CD14-positive monocyte (primary cell): ENCODE results near the gene HAO2. TPM values are rescaled to one million over a fixed set of nuclear protein-coding genes. Genes with fewer than 3 reads are reported as not detected.

ENCODE experiments used
- DNase-seq, 3 donors: peaks; one replicate each; pipeline ENCODE4 v3.0.0-alpha.2; 2011 to 2022
- H2AFZ ChIP-seq: 2 replicates; pipeline ENCODE4 v1.6.0; 2012; ENCODE audit warnings: mild to moderate bottlenecking, low read depth, low read length, inconsistent platforms; ENCODE audit not compliant: insufficient read depth, poor library complexity, severe bottlenecking
- H3K27ac ChIP-seq, 2 donors: 1 replicate in 1 of 2; 2 replicates in 1 of 2; pipeline ENCODE4 v1.5.1; 2012 to 2013; ENCODE audit warnings: low read length in 2 of 2, control low read depth in 1 of 2, inconsistent platforms in 1 of 2, low read depth in 1 of 2, mild to moderate bottlenecking in 1 of 2
- H3K27me3 ChIP-seq, 2 donors: one replicate each; pipeline versions ENCODE4 v1.6.0 to v1.6.1; 2011 to 2013; ENCODE audit warnings: low read length in 2 of 2; ENCODE audit not compliant: control insufficient read depth in 2 of 2, insufficient read depth in 2 of 2
- H3K36me3 ChIP-seq, 2 donors: replicated peaks in 1 of 2; 1 replicate in 1 of 2; 2 replicates in 1 of 2; pipeline versions ENCODE4 v1.5.1 to v1.6.1; 2012 to 2013; ENCODE audit warnings: low read length in 2 of 2, control low read depth in 1 of 2, inconsistent platforms in 1 of 2, mild to moderate bottlenecking in 1 of 2; ENCODE audit not compliant: insufficient read depth in 2 of 2, control insufficient read depth in 1 of 2
- H3K4me1 ChIP-seq, 2 donors: 1 replicate in 1 of 2; 2 replicates in 1 of 2; pipeline versions ENCODE4 v1.5.1 to v1.6.1; 2012 to 2013; ENCODE audit warnings: low read length in 2 of 2, control low read depth in 1 of 2, inconsistent platforms in 1 of 2, mild to moderate bottlenecking in 1 of 2, moderate library complexity in 1 of 2; ENCODE audit not compliant: insufficient read depth in 2 of 2, control insufficient read depth in 1 of 2
- H3K4me2 ChIP-seq: replicated peaks from 2 replicates; pipeline ENCODE3; 2012; ENCODE audit warnings: low read length, moderate library complexity, mild to moderate bottlenecking; ENCODE audit not compliant: poor library complexity, severe bottlenecking; ENCODE audit errors: extremely low read depth
- H3K4me3 ChIP-seq, 3 experiments: fragments of 200-600 bp in 1 of 3; sonication (generic) in 1 of 3; replicated peaks in 1 of 3; 1 replicate in 2 of 3; 2 replicates in 1 of 3; pipeline ENCODE4 v1.5.1; 2011 to 2013; ENCODE audit warnings: low read length in 3 of 3, mild to moderate bottlenecking in 3 of 3, control low read depth in 2 of 3, low read depth in 2 of 3, inconsistent platforms in 1 of 3, moderate library complexity in 1 of 3
- H3K79me2 ChIP-seq: 2 replicates; pipeline ENCODE4 v1.6.0; 2012; ENCODE audit warnings: mild to moderate bottlenecking, control low read depth, inconsistent platforms, low read length, moderate library complexity; ENCODE audit not compliant: insufficient read depth
- H3K9ac ChIP-seq: 2 replicates; pipeline ENCODE4 v1.6.0; 2017; ENCODE audit warnings: low read length, mild to moderate bottlenecking; ENCODE audit not compliant: insufficient read depth, poor library complexity, severe bottlenecking
- H3K9me3 ChIP-seq, 2 donors: replicated peaks in 1 of 2; 1 replicate in 1 of 2; 2 replicates in 1 of 2; pipeline versions ENCODE4 v1.5.1 to v1.6.1; 2012 to 2013; ENCODE audit warnings: low read length in 2 of 2, control low read depth in 1 of 2; ENCODE audit not compliant: control insufficient read depth in 1 of 2, insufficient read depth in 1 of 2
- H4K20me1 ChIP-seq: 2 replicates; pipeline ENCODE4 v1.6.0; 2012; ENCODE audit warnings: mild to moderate bottlenecking, low read length, control low read depth, moderate library complexity; ENCODE audit not compliant: insufficient read depth
- H3K27ac Mint-ChIP-seq, 7 donors: one replicate each; pipeline ENCODE4 v1.8.0; 2020; ENCODE audit warnings: mild to moderate bottlenecking in 7 of 7, mixed read lengths in 7 of 7, moderate library complexity in 6 of 7, inconsistent platforms in 2 of 7
- H3K27me3 Mint-ChIP-seq, 3 donors: one replicate each; pipeline ENCODE4 v1.8.0; 2021 to 2022; ENCODE audit warnings: low read depth in 3 of 3, mild to moderate bottlenecking in 3 of 3, mixed read lengths in 3 of 3, moderate library complexity in 3 of 3, inconsistent platforms in 1 of 3
- H3K36me3 Mint-ChIP-seq, 2 donors: one replicate each; pipeline ENCODE4 v1.8.0; 2020; ENCODE audit warnings: mixed read lengths in 2 of 2, inconsistent platforms in 1 of 2, mild to moderate bottlenecking in 1 of 2
- H3K4me1 Mint-ChIP-seq: one replicate; pipeline ENCODE4 v1.8.0; 2020; ENCODE audit warnings: mild to moderate bottlenecking, mixed read lengths
- H3K4me3 Mint-ChIP-seq, 2 donors: one replicate each; pipeline ENCODE4 v1.8.0; 2020; ENCODE audit warnings: mild to moderate bottlenecking in 2 of 2, mixed read lengths in 2 of 2, moderate library complexity in 1 of 2
- H3K9me3 Mint-ChIP-seq, 7 donors: one replicate each; pipeline ENCODE4 v1.8.0; 2020 to 2022; ENCODE audit warnings: mixed read lengths in 7 of 7, mild to moderate bottlenecking in 6 of 7, moderate library complexity in 6 of 7, inconsistent platforms in 2 of 7
- CTCF ChIP-seq: fragments of 200-600 bp; IDR thresholded peaks from one replicate; pipeline ENCODE4 v1.8.0; 2022; ENCODE audit warnings: antibody characterized with exemption, mild to moderate bottlenecking
- WGBS: methylation state at CpG from one replicate; pipeline ENCODE4 v1.1.5; 2013; ENCODE audit warnings: missing lambda C conversion rate; ENCODE audit not compliant: insufficient coverage; 5-methylcytosine and 5-hydroxymethylcytosine counted together
- intact Hi-C, 2 donors: fragments of 100-400 bp; cut with micrococcal nuclease; formaldehyde crosslinking; loops; one replicate each; pipeline versions ENCODE4 v1.15.0 to v1.15.1; 2023
- polyA plus RNA-seq, 3 donors: library from polyadenylated mRNA; depleted of rRNA in 1 of 3; unstranded in 2 of 3; stranded (reverse) in 1 of 3; fragments of 300-500 nt in 2 of 3; fragments of >200 nt in 1 of 3; fragmentation: Illumina TruSeq in 2 of 3; gene quantifications; 1 replicate in 2 of 3; 2 replicates in 1 of 3; pipeline ENCODE4 v1.2.3, GENCODE V29; 2012 to 2021

The HAO2 gene
- polyA plus RNA-seq, 3 donors: not detected

- H3K4me1 Mint-ChIP-seq: peaks cover 9% of the 10 kb centered on the region
- H3K4me3 Mint-ChIP-seq: no peak overlapping the region
- peaks cover 0 to 2% (median 0%) of the 10 kb centered on the region in 7 donors for H3K9me3 Mint-ChIP-seq
- no peak overlapping the region for H3K27ac Mint-ChIP-seq
- Histone ChIP-seq H3K79me2 (no peaks in the 10 kb centered on the region), H4K20me1 (no peaks in the 10 kb centered on the region), H3K27ac (no peak overlapping the region), H3K27me3 (peaks cover 0 to 3% of the 10 kb centered on the region in 2 donors), H3K9me3 (no peaks in the 10 kb centered on the region), H3K4me1 (peaks cover 0 to under 1% of the 10 kb centered on the region in 2 donors), H2AFZ (no peak overlapping the region), H3K4me3 (no peak overlapping the region), H3K9ac (no peak overlapping the region), H3K36me3 (no peaks in the 10 kb centered on the region), H3K4me2 (no peak overlapping the region)
- no peaks in the 10 kb centered on the region for H3K36me3 Mint-ChIP-seq
- DNase-seq: no peak
- 100% methylated on average over 2 of the region's 5 CpGs for WGBS
- peaks cover 3 to 9% (median 8%) of the 10 kb centered on the region in 3 donors for H3K27me3 Mint-ChIP-seq
- no peak for TF ChIP-seq CTCF
- intact Hi-C loops: no loop called here
Observed at GRCh38 chr1:119321666-119322419, 46.7 kb upstream of the HAO2 start.

DNA sequence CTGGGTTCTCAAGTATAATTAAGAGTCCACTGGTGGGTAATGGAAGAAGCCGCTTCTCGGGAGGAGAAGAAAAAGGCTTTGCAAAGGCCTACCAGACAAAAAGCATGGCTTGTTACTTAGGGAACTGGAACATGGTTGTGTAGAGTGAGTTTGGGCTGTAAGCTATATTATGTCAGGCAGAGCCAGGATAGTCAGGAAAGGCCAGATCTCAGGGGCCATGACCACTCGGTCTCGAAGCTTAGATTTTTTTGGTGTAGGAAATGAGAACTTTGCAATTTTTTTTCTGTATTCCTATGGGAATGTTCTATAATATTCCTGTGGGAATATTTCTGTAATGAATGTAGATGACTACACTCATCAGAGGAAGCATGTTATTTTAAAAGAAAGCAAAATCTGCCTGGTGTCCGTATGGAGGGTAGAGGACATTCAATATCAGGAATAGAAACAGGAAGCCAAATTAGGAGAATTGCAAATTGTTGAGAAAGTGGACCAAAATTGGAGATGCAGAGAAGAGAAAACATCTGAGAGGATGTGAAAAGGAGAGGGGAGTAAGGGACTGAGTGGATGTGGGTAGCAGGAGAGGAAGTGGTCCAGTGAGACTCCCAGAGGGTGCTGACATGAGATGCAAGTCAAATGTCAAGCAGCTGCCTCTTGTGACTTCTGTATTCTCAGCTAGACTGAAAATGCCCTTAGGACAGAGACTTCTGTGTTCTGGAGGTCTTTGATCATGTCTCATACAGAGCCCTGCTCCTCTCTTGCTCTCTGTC lies 45.2 kb upstream of the HAO2 start:
- Histone ChIP-seq H4K20me1 (no peaks in the 10 kb centered on the region), H3K4me1 (peaks cover 8 to 9% of the 10 kb centered on the region in 2 donors)

More for the DNA sequence above, 45.2 kb upstream of the HAO2 start:
- no peaks in the 10 kb centered on the region for H3K9me3 ChIP-seq
- no peaks in the 10 kb centered on the region for H3K36me3 Mint-ChIP-seq
- peaks cover 13 to 23% (median 20%) of the 10 kb centered on the region in 3 donors for H3K27me3 Mint-ChIP-seq
- WGBS: 71% methylated on average over 4 of the region's 5 CpGs
- H3K27ac ChIP-seq: no peak overlapping the region
- TF ChIP-seq CTCF: no peak
- no peak overlapping the region for H3K9ac ChIP-seq
- peaks cover 21% of the 10 kb centered on the region for H3K4me1 Mint-ChIP-seq
- H2AFZ ChIP-seq: no peak overlapping the region
- no peaks in the 10 kb centered on the region for H3K79me2 ChIP-seq
- H3K27me3 ChIP-seq: peaks cover 0 to 15% of the 10 kb centered on the region in 2 donors
- H3K4me3 Mint-ChIP-seq: no peak overlapping the region
- no peak for DNase-seq
- intact Hi-C loops: no loop called here
- H3K4me3 ChIP-seq: no peak overlapping the region
- no peak overlapping the region for H3K4me2 ChIP-seq
- peaks cover 0 to 2% (median 0%) of the 10 kb centered on the region in 7 donors for H3K9me3 Mint-ChIP-seq
- no peaks in the 10 kb centered on the region for H3K36me3 ChIP-seq
- peak overlapping the region in 1 of 7 donors; percentile 20 for H3K27ac Mint-ChIP-seq
